Right ventricle myocardium inferior (tissue), 1 donor: ENCODE results near the gene CTNNA1. TPM values are rescaled to one million over a fixed set of nuclear protein-coding genes. Genes with fewer than 3 reads are reported as not detected.
A peak's percentile ranks its signal among the peaks of the same experiment; 100 is the strongest.
"Not testable (repeated sequence)": the region's sequence is repeated elsewhere in the genome, so short reads cannot be mapped to it uniquely, and the experiment has no call there.

ENCODE experiments used
- ATAC-seq: fragments of 200-7000 bp; cut with Tn5 transposase; one replicate; pipeline ENCODE4 v1.9.1; 2020; ENCODE audit warnings: mild to moderate bottlenecking, moderate library complexity
- DNase-seq: peaks from one replicate; pipeline ENCODE4 v3.0.0; 2021; ENCODE audit errors: missing footprints
- intact Hi-C: fragments of 100-400 bp; cut with DNase I; formaldehyde crosslinking; loops from one replicate; pipeline ENCODE4 v1.11.0; 2022
- total RNA-seq: library from RNA; stranded (reverse); fragmentation: NEBNext Ultra II Directional; extraction: Animal tissue kit (Norgen Biotek cat#: 25700); gene quantifications from one replicate; pipeline ENCODE4 v1.2.1, GENCODE V29; 2021
- donor health status: DM: no; HTN: yes; CAD: no; lungs with severe emphysema.

CTNNA1 gene
- total RNA-seq, 1 donor from 2014 or later: 322 TPM

GRCh38 chr5:138790684-138791083, 37.5 kb downstream of the CTNNA1 start:
- DNase-seq (no peak), ATAC-seq (no peak)
- intact Hi-C loops: no loop called here

- intact Hi-C loops: no loop called here
- ATAC-seq: no peak
Observed at GRCh38 chr5:138792195-138792790, 39.1 kb downstream of the CTNNA1 start.

GRCh38 chr5:138793575-138793974, 40.4 kb downstream of the CTNNA1 start:
- intact Hi-C loops: no loop called here
- ATAC-seq (no peak), DNase-seq (no peak)

More at GRCh38 chr5:138792195-138792790, 39.1 kb downstream of the CTNNA1 start:
- DNase-seq: no peak

GRCh38 chr5:138803285-138803684, 50.1 kb downstream of the CTNNA1 start:
- no peak for ATAC-seq
- no peak for DNase-seq
- intact Hi-C loops: no loop called here

GRCh38 chr5:138803935-138804334, 50.7 kb downstream of the CTNNA1 start:
- ATAC-seq: no peak
- intact Hi-C loops: no loop called here
- DNase-seq: no peak

- no peak for DNase-seq
- ATAC-seq: no peak
- intact Hi-C loops: no loop called here
Observed at GRCh38 chr5:138805096-138805495, 51.9 kb downstream of the CTNNA1 start.

GRCh38 chr5:138807182-138807581, 54.0 kb downstream of the CTNNA1 start:
- ATAC-seq (no peak), DNase-seq (no peak)
- intact Hi-C loops: no loop called here

GRCh38 chr5:138809391-138809790, 56.2 kb downstream of the CTNNA1 start:
- DNase-seq (no peak), ATAC-seq (no peak)
- intact Hi-C loops: no loop called here

GRCh38 chr5:138810861-138811260, 57.6 kb downstream of the CTNNA1 start:
- intact Hi-C loops: not testable (repeated sequence)

GRCh38 chr5:138815529-138815928, 62.3 kb downstream of the CTNNA1 start:
- intact Hi-C loops: no loop called here
- DNase-seq: no peak
- no peak for ATAC-seq

More at GRCh38 chr5:138810861-138811260, 57.6 kb downstream of the CTNNA1 start:
- not testable (repeated sequence) for ATAC-seq, DNase-seq

GRCh38 chr5:138817241-138817640, 64.0 kb downstream of the CTNNA1 start:
- intact Hi-C loops: no loop called here
- ATAC-seq (no peak), DNase-seq (no peak)

- intact Hi-C loops: no loop called here
- DNase-seq (peak; percentile 53), ATAC-seq (no peak)
Observed at GRCh38 chr5:138819081-138819480, 65.9 kb downstream of the CTNNA1 start.

GRCh38 chr5:138820695-138821094, 67.5 kb downstream of the CTNNA1 start:
- ATAC-seq (no peak), DNase-seq (no peak)
- intact Hi-C loops: loop anchor here (10.0 kb wide), 1 partner anchor 176 kb away; no protein-coding TSS in a partner anchor

- intact Hi-C loops: loop anchor here (10.0 kb wide), 1 partner anchor 180 kb away; no protein-coding TSS in a partner anchor
- ATAC-seq (peak; percentile 50), DNase-seq (peak; percentile 58)
Observed at GRCh38 chr5:138824516-138824915, 71.3 kb downstream of the CTNNA1 start.

GRCh38 chr5:138824924-138825863, 72.0 kb downstream of the CTNNA1 start:
- DNase-seq: no peak
- intact Hi-C loops: loop anchor here (10.0 kb wide), 1 partner anchor 180 kb away; no protein-coding TSS in a partner anchor
- peak; percentile 48 for ATAC-seq

GRCh38 chr5:138828556-138828955, 75.3 kb downstream of the CTNNA1 start:
- DNase-seq (no peak), ATAC-seq (no peak)
- intact Hi-C loops: loop anchor here (10.0 kb wide), 1 partner anchor 184 kb away; no protein-coding TSS in a partner anchor

GRCh38 chr5:138829341-138829740, 76.1 kb downstream of the CTNNA1 start:
- intact Hi-C loops: loop anchor here (10.0 kb wide), 1 partner anchor 185 kb away; no protein-coding TSS in a partner anchor
- no peak for ATAC-seq

GRCh38 chr5:138831703-138832102, 78.5 kb downstream of the CTNNA1 start:
- no peak for ATAC-seq
- intact Hi-C loops: no loop called here
- no peak for DNase-seq

More at GRCh38 chr5:138829341-138829740, 76.1 kb downstream of the CTNNA1 start:
- no peak for DNase-seq

- intact Hi-C loops: no loop called here
- no peak for ATAC-seq
- DNase-seq: no peak
Observed at GRCh38 chr5:138832218-138832617, 79.0 kb downstream of the CTNNA1 start.

- intact Hi-C loops: no loop called here
- ATAC-seq: no peak
- DNase-seq: no peak
Observed at GRCh38 chr5:138833080-138833479, 79.9 kb downstream of the CTNNA1 start.
